Activated gamma-delta T cell (primary cell): ENCODE data around the gene SLC9A8.

Experiments
- DNase-seq: peaks from one replicate; lab custom pipeline; 2025; lab: John Stamatoyannopoulos, UW

The SLC9A8 gene

DNA sequence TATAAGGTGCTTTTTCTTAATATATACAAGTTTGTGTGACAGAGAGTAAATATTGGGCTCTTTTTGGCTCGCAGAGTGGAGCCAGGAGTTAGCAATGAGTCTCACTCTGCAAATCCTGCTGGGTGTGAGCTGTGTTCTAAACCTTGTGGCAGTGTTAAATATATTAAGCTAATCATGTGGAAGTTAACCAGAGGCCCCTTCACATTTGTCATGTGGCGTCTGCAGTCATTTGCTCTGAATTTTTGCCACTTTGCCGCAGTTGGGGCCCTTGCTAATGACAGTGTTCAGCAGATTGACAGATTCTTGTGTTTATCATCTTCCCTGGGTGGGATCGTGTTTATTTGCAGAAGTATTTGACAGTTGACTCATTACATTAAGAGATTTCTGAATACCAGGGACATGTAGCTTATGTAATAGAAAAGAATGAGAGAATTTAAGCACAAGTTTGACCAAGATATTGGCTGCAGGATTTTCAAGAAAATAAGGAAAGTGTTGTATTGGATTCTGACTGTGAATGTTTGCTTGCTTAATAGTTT, 64.8 kb downstream of the SLC9A8 start:
- no peak for DNase-seq

GRCh38 chr20:49878977-49879376, 66.3 kb downstream of the SLC9A8 start:
- no peak for DNase-seq

- DNase-seq = no peak
Observed at GRCh38 chr20:49880177-49880576, 67.5 kb downstream of the SLC9A8 start.

- DNase-seq = no peak
Observed at GRCh38 chr20:49880724-49881445, 68.3 kb downstream of the SLC9A8 start.

GRCh38 chr20:49882171-49882970, 69.7 kb downstream of the SLC9A8 start:
- DNase-seq = no peak

GRCh38 chr20:49883246-49883802, 70.7 kb downstream of the SLC9A8 start:
- DNase-seq = no peak

DNA sequence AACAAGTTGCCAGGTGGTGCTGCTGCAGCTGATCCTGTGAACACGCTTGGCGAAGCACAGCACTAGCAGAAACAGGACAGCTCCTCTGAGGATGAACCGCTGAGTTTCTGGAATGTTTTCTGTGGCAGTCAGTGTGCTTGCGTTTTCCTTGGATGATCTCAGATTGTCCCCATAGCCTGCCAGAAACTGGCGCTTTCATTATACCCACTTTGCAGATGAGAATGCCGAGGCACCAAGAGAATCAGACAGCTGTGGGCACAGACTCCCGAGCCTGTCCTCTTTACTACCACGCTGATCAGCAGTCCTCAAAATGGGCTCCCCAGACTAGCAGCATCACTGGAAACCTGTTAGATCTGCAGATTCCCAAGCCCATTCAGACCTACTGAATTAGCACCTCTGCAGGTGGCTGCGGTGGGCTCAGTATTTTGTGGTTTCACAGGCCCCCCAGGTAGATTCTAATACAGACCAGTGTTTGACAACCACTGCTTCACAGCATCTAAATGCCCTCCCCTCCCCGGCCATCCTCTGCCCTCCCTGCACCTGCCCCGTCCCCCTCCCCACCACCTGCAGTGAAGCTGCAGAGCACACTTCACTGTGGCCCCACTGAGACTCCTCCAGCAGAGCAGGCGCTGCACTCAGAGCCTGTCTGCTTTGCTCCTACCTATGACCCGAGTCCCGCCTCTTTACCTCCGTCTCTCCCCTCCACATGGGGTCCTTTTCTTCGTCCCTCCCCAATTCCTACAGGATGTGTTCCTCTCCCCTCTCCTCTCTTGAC, 73.1 kb downstream of the SLC9A8 start:
- no peak for DNase-seq

DNA sequence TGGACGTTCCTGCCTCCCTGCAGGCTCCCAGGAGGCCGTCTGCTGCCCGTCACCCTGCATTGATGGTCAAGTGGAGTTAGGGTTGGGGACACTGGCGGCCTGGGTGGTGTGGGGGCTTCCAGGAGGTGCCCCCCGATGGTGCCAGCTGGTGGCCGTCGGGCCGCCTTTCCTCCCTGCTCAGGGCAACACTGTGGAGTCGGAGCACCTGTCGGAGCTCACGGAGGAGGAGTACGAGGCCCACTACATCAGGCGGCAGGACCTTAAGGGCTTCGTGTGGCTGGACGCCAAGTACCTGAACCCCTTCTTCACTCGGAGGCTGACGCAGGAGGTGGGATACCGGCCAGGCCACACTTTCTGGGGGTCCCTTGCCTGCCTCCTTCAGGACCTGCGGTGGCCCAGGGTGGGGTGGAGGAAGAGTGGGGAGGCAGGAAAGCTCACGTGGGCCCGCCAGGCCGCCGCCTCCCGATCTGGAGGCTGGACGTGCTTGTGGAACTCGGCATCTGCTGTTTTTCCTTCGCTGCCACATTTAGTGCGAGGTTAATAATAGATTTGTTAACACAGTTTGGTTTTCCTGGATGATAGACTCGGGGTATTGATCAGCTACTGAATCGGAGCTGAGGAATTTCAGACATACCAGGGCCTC, 74.1 kb downstream of the SLC9A8 start:
- DNase-seq = no peak

GRCh38 chr20:49887251-49888211, 74.9 kb downstream of the SLC9A8 start:
- no peak for DNase-seq

GRCh38 chr20:49888212-49889000, 75.8 kb downstream of the SLC9A8 start:
- DNase-seq = no peak

GRCh38 chr20:49889001-49889934, 76.6 kb downstream of the SLC9A8 start:
- no peak for DNase-seq

- no peak for DNase-seq
Observed at GRCh38 chr20:49889935-49890333, 77.3 kb downstream of the SLC9A8 start.

GRCh38 chr20:49890471-49891361, 78.1 kb downstream of the SLC9A8 start:
- no peak for DNase-seq

DNA sequence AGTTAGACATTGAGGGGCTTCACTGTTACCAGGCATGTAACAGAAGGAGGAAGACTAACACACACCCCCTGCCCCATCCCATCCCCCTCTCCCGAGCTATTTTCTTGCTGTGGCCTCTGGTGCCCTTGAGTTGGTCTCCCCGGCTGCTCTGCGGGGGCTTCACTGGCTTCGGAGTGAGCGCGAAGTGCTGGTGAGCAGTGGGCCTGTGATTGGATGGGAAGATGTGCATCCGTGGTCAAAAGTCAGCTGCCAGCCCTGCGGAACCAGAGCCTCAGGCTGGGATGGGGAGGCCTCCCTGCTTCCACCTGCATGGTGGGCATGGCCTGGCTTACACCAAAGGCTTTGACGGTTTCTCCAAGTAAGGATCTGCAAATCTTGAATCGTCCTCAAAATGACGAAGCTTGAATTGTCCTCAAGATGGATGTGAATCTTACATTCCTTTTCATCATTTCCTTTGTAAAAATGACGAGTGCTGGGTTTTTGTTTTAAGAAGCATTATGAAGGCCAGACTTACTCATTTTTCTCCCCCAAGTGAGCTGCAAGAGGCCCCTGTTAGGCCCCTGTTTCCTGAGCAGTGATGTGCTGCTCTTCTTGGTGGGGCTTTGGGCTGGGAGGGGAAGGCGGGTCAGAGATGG, 79.0 kb downstream of the SLC9A8 start:
- DNase-seq = no peak

GRCh38 chr20:49892260-49892659, 79.6 kb downstream of the SLC9A8 start:
- DNase-seq = no peak

DNA sequence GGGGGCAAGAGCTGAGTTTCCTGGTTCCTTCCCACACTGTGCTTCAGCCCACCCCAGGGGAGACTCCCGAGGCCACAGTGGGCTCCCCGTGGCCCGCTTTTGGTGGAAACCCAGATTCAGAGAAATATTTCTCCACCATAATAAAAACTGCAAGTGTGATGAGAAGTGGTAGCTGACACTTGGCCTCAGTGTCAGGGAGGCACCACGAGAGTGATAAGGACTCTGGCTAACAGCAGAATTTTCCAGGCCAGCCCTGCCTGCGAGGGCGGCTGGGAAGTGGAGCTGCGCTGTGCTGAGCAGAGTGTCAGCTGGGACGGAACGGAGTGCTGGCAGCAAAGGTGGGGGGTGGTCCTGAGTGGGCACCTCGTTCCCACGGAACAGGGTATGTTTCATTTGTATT, 80.2 kb downstream of the SLC9A8 start:
- no peak for DNase-seq
